ENCODE measurements around the gene POLDIP2. TPM values are rescaled to one million over a fixed set of nuclear protein-coding genes. Genes with fewer than 3 reads are reported as not detected.

The POLDIP2 gene
- total and polyA plus RNA-seq, 2 of the 13 experiments (the other 11 are each of a cell fraction or from before 2014, with no cell fraction given) = 85.9 to 114 TPM

DNA sequence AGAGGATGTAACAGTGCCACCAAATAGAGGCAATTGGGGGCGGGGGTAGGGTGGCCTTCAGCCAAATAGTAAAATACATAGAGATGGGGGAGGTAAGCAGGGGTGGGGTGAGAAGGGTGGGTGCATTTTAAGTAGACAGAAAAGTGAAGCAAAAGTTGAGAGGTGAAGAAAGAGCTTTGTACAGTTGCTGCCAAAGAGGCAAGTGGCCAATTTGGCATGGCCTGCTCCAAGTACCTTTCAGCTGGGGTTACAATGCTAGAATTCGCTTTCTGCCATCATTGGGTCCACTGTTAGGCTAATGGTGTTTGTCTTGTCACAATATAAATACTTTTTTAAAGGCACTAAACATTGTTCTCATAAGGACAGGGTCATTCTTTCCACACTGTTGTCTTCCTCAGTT, 43.5 kb downstream of the POLDIP2 start:
- ChIA-PET CTCF (ENCODE audit: low intra/inter-chr PET ratio, low total read pairs) (no interaction called here), POLR2A (no interaction called here)
- no peak for FAIRE-seq
- no peak overlapping the region for H2AFZ ChIP-seq (ENCODE audit: low read length)
- H3K27me3 ChIP-seq (ENCODE audit: control insufficient read depth in 1 of 2, insufficient read depth in 2 of 2, low read length in 2 of 2) = no peaks in the 10 kb centered on the region; a peak in 2 of 5 replicates
- TF ChIP-seq, protein P1, sequence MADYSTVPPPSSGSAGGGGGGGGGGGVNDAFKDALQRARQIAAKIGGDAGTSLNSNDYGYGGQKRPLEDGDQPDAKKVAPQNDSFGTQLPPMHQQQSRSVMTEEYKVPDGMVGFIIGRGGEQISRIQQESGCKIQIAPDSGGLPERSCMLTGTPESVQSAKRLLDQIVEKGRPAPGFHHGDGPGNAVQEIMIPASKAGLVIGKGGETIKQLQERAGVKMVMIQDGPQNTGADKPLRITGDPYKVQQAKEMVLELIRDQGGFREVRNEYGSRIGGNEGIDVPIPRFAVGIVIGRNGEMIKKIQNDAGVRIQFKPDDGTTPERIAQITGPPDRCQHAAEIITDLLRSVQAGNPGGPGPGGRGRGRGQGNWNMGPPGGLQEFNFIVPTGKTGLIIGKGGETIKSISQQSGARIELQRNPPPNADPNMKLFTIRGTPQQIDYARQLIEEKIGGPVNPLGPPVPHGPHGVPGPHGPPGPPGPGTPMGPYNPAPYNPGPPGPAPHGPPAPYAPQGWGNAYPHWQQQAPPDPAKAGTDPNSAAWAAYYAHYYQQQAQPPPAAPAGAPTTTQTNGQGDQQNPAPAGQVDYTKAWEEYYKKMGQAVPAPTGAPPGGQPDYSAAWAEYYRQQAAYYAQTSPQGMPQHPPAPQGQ (CRISPR knock-in tag; IDR thresholded peaks at IDR 0.05; ENCODE audit: borderline replicate concordance) = no peak
- TF ChIP-seq SSRP1 (CRISPR knock-in tag; IDR thresholded peaks at IDR 0.05) (no peak), ZSCAN25 (CRISPR knock-in tag; IDR thresholded peaks at IDR 0.05) (no peak), SETDB1 (CRISPR knock-in tag; IDR thresholded peaks at IDR 0.05; ENCODE audit: borderline replicate concordance) (no peak)
- H3K9me3 ChIP-seq (ENCODE audit: low read length) = no peaks in the 10 kb centered on the region
- no peak overlapping the region for H3K9ac ChIP-seq (ENCODE audit: insufficient read depth, low read depth, low read length)
- H3K4me2 ChIP-seq (ENCODE audit: low read depth, low read length) = no peak overlapping the region
- H3K27ac ChIP-seq (ENCODE audit: extremely low read length, insufficient read depth, low read length) = no peak overlapping the region
- 20% methylated on average over 2 of the region's 2 CpGs for WGBS (ENCODE audit: low lambda C conversion rate)
- H4K20me1 ChIP-seq (ENCODE audit: insufficient read depth, low read length) = no peaks in the 10 kb centered on the region
- no peak for ATAC-seq
- H3K36me3 ChIP-seq (replicated peaks in 1 of 2; ENCODE audit: control insufficient read depth in 1 of 2, insufficient read depth in 2 of 2, low read length in 2 of 2) = no peaks in the 10 kb centered on the region
- peaks cover 31% of the 10 kb centered on the region for H3K4me1 ChIP-seq (ENCODE audit: insufficient read depth, low read length)
- in situ Hi-C loops (cut with HindIII; ENCODE audit: extremely low pct_ligation_motif_present, low pct_unique_long_range_greater_than_20kb) (loop anchor here (25.0 kb wide), 1 partner anchor 277 kb away; the partner anchor contains the start of gene NLK), intact Hi-C loops (cut with micrococcal nuclease; ENCODE audit: unreplicated experiment) (no loop called here)
- H3K4me3 ChIP-seq (replicated peaks in 1 of 3; ENCODE audit: insufficient read depth in 1 of 3, low read depth in 2 of 3, low read length in 3 of 3) = no peak overlapping the region
- no TSS peak for BruUV-seq (replicated peaks)
- peaks cover 7% of the 10 kb centered on the region for H3K79me2 ChIP-seq (ENCODE audit: insufficient read depth, low read length)
- no peak for DNase-seq (ENCODE audit: low spot score)

GRCh38 chr17:28306954-28307401, 50.3 kb downstream of the POLDIP2 start:
- intact Hi-C loops (cut with micrococcal nuclease; ENCODE audit: unreplicated experiment) = no loop called here
- H3K36me3 ChIP-seq (replicated peaks in 1 of 2; ENCODE audit: control insufficient read depth in 1 of 2, insufficient read depth in 2 of 2, low read length in 2 of 2) = no peaks in the 10 kb centered on the region
- H3K4me3 ChIP-seq (replicated peaks in 1 of 3; ENCODE audit: insufficient read depth in 1 of 3, low read depth in 2 of 3, low read length in 3 of 3) = no peak overlapping the region
- no peak overlapping the region for H3K27ac ChIP-seq (ENCODE audit: extremely low read length, insufficient read depth, low read length)
- no peak overlapping the region for H3K4me2 ChIP-seq (ENCODE audit: low read depth, low read length)
- in situ Hi-C loops (cut with HindIII; ENCODE audit: extremely low pct_ligation_motif_present, low pct_unique_long_range_greater_than_20kb) = loop anchor here (25.0 kb wide), 1 partner anchor 270 kb away; the partner anchor contains the start of gene NLK
- FAIRE-seq (no peak), ATAC-seq (no peak), DNase-seq (ENCODE audit: low spot score) (no peak)
- ChIA-PET POLR2A (no interaction called here), CTCF (ENCODE audit: low intra/inter-chr PET ratio, low total read pairs) (no interaction called here)
- no TSS peak for BruUV-seq (replicated peaks)
- H2AFZ ChIP-seq (ENCODE audit: low read length) = no peak overlapping the region
- TF ChIP-seq ZSCAN9 (CRISPR knock-in tag; IDR thresholded peaks at IDR 0.05; ENCODE audit: borderline replicate concordance) = no peak
- no peak for TF ChIP-seq MAFF (IDR thresholded peaks at IDR 0.05; ENCODE audit: low read depth, low read length)
- TF ChIP-seq MIER2 (CRISPR knock-in tag; IDR thresholded peaks at IDR 0.05) = no peak
- no peak for TF ChIP-seq IKZF1 (IDR thresholded peaks at IDR 0.05)
- no peak for TF ChIP-seq NFE2L2 (IDR thresholded peaks at IDR 0.05; ENCODE audit: low read length)
- TF ChIP-seq, protein P2, sequence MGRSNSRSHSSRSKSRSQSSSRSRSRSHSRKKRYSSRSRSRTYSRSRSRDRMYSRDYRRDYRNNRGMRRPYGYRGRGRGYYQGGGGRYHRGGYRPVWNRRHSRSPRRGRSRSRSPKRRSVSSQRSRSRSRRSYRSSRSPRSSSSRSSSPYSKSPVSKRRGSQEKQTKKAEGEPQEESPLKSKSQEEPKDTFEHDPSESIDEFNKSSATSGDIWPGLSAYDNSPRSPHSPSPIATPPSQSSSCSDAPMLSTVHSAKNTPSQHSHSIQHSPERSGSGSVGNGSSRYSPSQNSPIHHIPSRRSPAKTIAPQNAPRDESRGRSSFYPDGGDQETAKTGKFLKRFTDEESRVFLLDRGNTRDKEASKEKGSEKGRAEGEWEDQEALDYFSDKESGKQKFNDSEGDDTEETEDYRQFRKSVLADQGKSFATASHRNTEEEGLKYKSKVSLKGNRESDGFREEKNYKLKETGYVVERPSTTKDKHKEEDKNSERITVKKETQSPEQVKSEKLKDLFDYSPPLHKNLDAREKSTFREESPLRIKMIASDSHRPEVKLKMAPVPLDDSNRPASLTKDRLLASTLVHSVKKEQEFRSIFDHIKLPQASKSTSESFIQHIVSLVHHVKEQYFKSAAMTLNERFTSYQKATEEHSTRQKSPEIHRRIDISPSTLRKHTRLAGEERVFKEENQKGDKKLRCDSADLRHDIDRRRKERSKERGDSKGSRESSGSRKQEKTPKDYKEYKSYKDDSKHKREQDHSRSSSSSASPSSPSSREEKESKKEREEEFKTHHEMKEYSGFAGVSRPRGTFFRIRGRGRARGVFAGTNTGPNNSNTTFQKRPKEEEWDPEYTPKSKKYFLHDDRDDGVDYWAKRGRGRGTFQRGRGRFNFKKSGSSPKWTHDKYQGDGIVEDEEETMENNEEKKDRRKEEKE (IDR thresholded peaks at IDR 0.05) = no peak
- no peak for TF ChIP-seq ELF1 (CRISPR knock-in tag; IDR thresholded peaks at IDR 0.05)
- no peaks in the 10 kb centered on the region for H4K20me1 ChIP-seq (ENCODE audit: insufficient read depth, low read length)
- 93% methylated on average over 13 of the region's 38 CpGs for WGBS (ENCODE audit: low lambda C conversion rate)
- no peak overlapping the region for H3K9ac ChIP-seq (ENCODE audit: insufficient read depth, low read depth, low read length)
- no peaks in the 10 kb centered on the region for H3K9me3 ChIP-seq (ENCODE audit: low read length)
- no peaks in the 10 kb centered on the region for H3K79me2 ChIP-seq (ENCODE audit: insufficient read depth, low read length)
- peaks cover 10% of the 10 kb centered on the region; the same call in 1 of the 2 replicates for H3K4me1 ChIP-seq (ENCODE audit: insufficient read depth, low read length)
- peaks cover 0 to 6% of the 10 kb centered on the region in 2 experiments; a peak in 2 of 5 replicates for H3K27me3 ChIP-seq (ENCODE audit: control insufficient read depth in 1 of 2, insufficient read depth in 2 of 2, low read length in 2 of 2)
